Adrenal gland (tissue), 12 donors: ENCODE measurements around the gene MDK. TPM values are rescaled to one million over a fixed set of nuclear protein-coding genes. Genes with fewer than 3 reads are reported as not detected.
A peak's percentile ranks its signal among the peaks of the same experiment; 100 is the strongest.

Source experiments
- DNase-seq, 7 donors: peaks; one replicate each; pipeline ENCODE4 v3.0.0-alpha.2; 2019 to 2020
- H3K27ac ChIP-seq, 5 donors: fragments of 200-600 bp; sonication (generic) in 4 of 5; 1 replicate in 3 of 5; 2 replicates in 2 of 5; pipeline versions ENCODE4 v1.5.1 to v1.8.0; 2016 to 2020; ENCODE audit warnings: mild to moderate bottlenecking in 1 of 5
- H3K27me3 ChIP-seq: fragments of 200-600 bp; 2 replicates; pipeline ENCODE4 v1.8.0; 2021
- H3K36me3 ChIP-seq, 2 donors: fragments of 200-600 bp; replicated peaks in 1 of 2; 1 replicate in 1 of 2; 2 replicates in 1 of 2; pipeline versions ENCODE4 v1.5.1 to v1.8.0; 2018 to 2022
- H3K4me1 ChIP-seq, 2 donors: fragments of 200-600 bp; replicated peaks in 1 of 2; 1 replicate in 1 of 2; 2 replicates in 1 of 2; pipeline versions ENCODE4 v1.5.1 to v1.8.0; 2018 to 2021
- H3K4me3 ChIP-seq, 4 donors: fragments of 200-600 bp; sonication (generic) in 3 of 4; one replicate each; pipeline ENCODE4 v1.5.1; 2016 to 2018
- H3K9me3 ChIP-seq, 3 donors: fragments of 200-600 bp; sonication (generic) in 1 of 3; replicated peaks in 1 of 3; 1 replicate in 2 of 3; 2 replicates in 1 of 3; pipeline versions ENCODE4 v1.5.1 to v1.8.0; 2016 to 2021
- CTCF ChIP-seq, 6 experiments: fragments of 450-650 bp in 4 of 6; fragments of 200-600 bp in 2 of 6; sonication (generic) in 1 of 6; IDR thresholded peaks; 1 replicate in 5 of 6; 2 replicates in 1 of 6; pipeline versions ENCODE4 v1.5.1 to v1.8.0; 2016 to 2021; ENCODE audit warnings: antibody characterized with exemption in 6 of 6, mild to moderate bottlenecking in 2 of 6, moderate library complexity in 1 of 6
- POLR2A ChIP-seq, 2 donors: fragments of 450-650 bp; IDR thresholded peaks; one replicate each; pipeline ENCODE4 v1.6.1; 2017; ENCODE audit warnings: antibody characterized with exemption in 2 of 2, mild to moderate bottlenecking in 2 of 2, moderate library complexity in 1 of 2
- WGBS, 4 donors: extraction: QIAGEN DNeasy Blood & Tissue Kit in 2 of 4; methylation state at CpG; one replicate each; pipeline versions ENCODE4 v1.1.5 to v1.1.7; 2013 to 2017; 5-methylcytosine and 5-hydroxymethylcytosine counted together
- intact Hi-C, 2 donors: fragments of 100-400 bp; cut with DNase I; formaldehyde crosslinking; loops; one replicate each; pipeline versions ENCODE4 v1.14.1 to v1.15.0; 2022 to 2023
- polyA plus RNA-seq, 3 donors: library from polyadenylated mRNA; stranded (reverse); fragments of 200-250 nt in 2 of 3; fragments of 350-450 nt in 1 of 3; fragmentation: Illumina TruSeq in 1 of 3; extraction: RNeasy Lipid Tissue Mini Kit (QIAGEN cat#74804) in 1 of 3; gene quantifications; one replicate each; pipeline ENCODE4 v1.2.3, GENCODE V29; 2013 to 2014
- total RNA-seq, 9 donors: library from RNA; depleted of rRNA in 4 of 9; stranded (reverse); fragments of >200 nt in 4 of 9; fragments of 120-200 nt in 1 of 9; fragmentation: NEBNext Ultra II Directional in 1 of 9; extraction: Animal tissue kit (Norgen Biotek cat#: 25700) in 1 of 9; gene quantifications; one replicate each; pipeline versions ENCODE4 v1.1.0 to v1.2.4, GENCODE V29; 2013 to 2023
- donor health status: healthy with polysubstance abuse.
- donor health status: Bipolar disorder and iron deficiency.
- donor health status: DM: yes; HTN: yes; CAD: no.
- donor health status: DM: no; HTN: no; CAD: no.
- donor health status: DM: no; HTN: no; CAD: no.
- donor health status: DM: yes; HTN: yes; CAD: no.

MDK gene
- total and polyA plus RNA-seq, 12 donors: 73.4 to 635 (median 128) TPM

- intact Hi-C loops: no loop called here
These were observed 24.0 kb upstream of the MDK start for GRCh38 chr11:46357483-46357936.

GRCh38 chr11:46359953-46360352 lies 21.5 kb upstream of the MDK start:
- Histone ChIP-seq H3K4me1 (peaks cover 20 to 37% of the 10 kb centered on the region in 2 donors), H3K4me3 (no peak overlapping the region)
- 74 to 89% (median 82%) methylated on average over 1 of the region's 1 CpG for WGBS, 4 donors

More at GRCh38 chr11:46357483-46357936, 24.0 kb upstream of the MDK start:
- Histone ChIP-seq H3K4me1 (peaks cover 14 to 30% of the 10 kb centered on the region in 2 donors), H3K9me3 (no peaks in the 10 kb centered on the region), H3K27ac (no peak overlapping the region), H3K36me3 (no peaks in the 10 kb centered on the region), H3K4me3 (no peak overlapping the region), H3K27me3 (no peaks in the 10 kb centered on the region)
- DNase-seq: no peak
- TF ChIP-seq POLR2A (IDR thresholded peaks at IDR 0.05): no peak
- no peak for TF ChIP-seq CTCF (IDR thresholded peaks at IDR 0.05)
- 81 to 92% (median 87%) methylated on average over 5 to 11 of the region's 11 CpGs for WGBS, 4 donors

GRCh38 chr11:46360878-46361277 lies 20.6 kb upstream of the MDK start:
- Histone ChIP-seq H3K9me3 (no peaks in the 10 kb centered on the region), H3K27me3 (no peaks in the 10 kb centered on the region), H3K36me3 (no peaks in the 10 kb centered on the region), H3K27ac (peak overlapping the region in 4 of 5 donors; percentile 42 to 93 (median 74)), H3K4me3 (no peak overlapping the region), H3K4me1 (peaks cover 20 to 37% of the 10 kb centered on the region in 2 donors)
- TF ChIP-seq POLR2A (IDR thresholded peaks at IDR 0.05) (no peak), CTCF (IDR thresholded peaks at IDR 0.05) (no peak)
- intact Hi-C loops: no loop called here
- DNase-seq: no peak
- 52 to 70% (median 58%) methylated on average over 6 to 7 of the region's 7 CpGs for WGBS, 4 donors

More at GRCh38 chr11:46359953-46360352, 21.5 kb upstream of the MDK start:
- H3K27me3 ChIP-seq: no peaks in the 10 kb centered on the region
- no peak for DNase-seq
- no peaks in the 10 kb centered on the region for H3K36me3 ChIP-seq
- no peak for TF ChIP-seq CTCF (IDR thresholded peaks at IDR 0.05)
- TF ChIP-seq POLR2A (IDR thresholded peaks at IDR 0.05): no peak
- H3K27ac ChIP-seq: no peak overlapping the region
- intact Hi-C loops: no loop called here
- no peaks in the 10 kb centered on the region for H3K9me3 ChIP-seq

GRCh38 chr11:46361283-46362155 lies 19.9 kb upstream of the MDK start:
- peaks cover 20 to 37% of the 10 kb centered on the region in 2 donors for H3K4me1 ChIP-seq
- no peaks in the 10 kb centered on the region for H3K27me3 ChIP-seq
- intact Hi-C loops: no loop called here
- TF ChIP-seq CTCF (IDR thresholded peaks at IDR 0.05) (no peak), POLR2A (IDR thresholded peaks at IDR 0.05) (peak in 1 of 2 donors; percentile 31)
- peak overlapping the region in 4 of 5 donors; percentile 42 to 93 (median 74) for H3K27ac ChIP-seq
- 31 to 47% (median 39%) methylated on average over 10 to 26 of the region's 26 CpGs for WGBS, 4 donors
- H3K9me3 ChIP-seq: no peaks in the 10 kb centered on the region
- peak in 4 of 7 donors; percentile 56 to 90 (median 60) for DNase-seq
- H3K4me3 ChIP-seq: peak overlapping the region in 1 of 4 donors; percentile 13
- H3K36me3 ChIP-seq: no peaks in the 10 kb centered on the region
